Natural killer cell treated with Interleukin-12 subunit alpha and Interleukin-12 subunit beta and Interleukin-15 and Interleukin-18, amount 100 ng/mL, for 72 hours (primary cell): Measurements from ENCODE around the gene SSR1. TPM values are rescaled to one million over a fixed set of nuclear protein-coding genes. Genes with fewer than 3 reads are reported as not detected.
A peak's percentile ranks its signal among the peaks of the same experiment; 100 is the strongest.

Source experiments
- ATAC-seq, 2 donors: fragments of 150-1000 bp; cut with Tn5 transposase in 1 of 2; sonication (Bioruptor Pico), chemical (Tn5 transposase) in 1 of 2; 2 replicates each; pipeline ENCODE4 v1.10.0; 2021
- DNase-seq: peaks from one replicate; pipeline ENCODE4 v3.0.0; 2022; ENCODE audit warnings: low spot score
- H3K27ac Mint-ChIP-seq, 2 donors: 1 replicate in 1 of 2; 2 replicates in 1 of 2; pipeline ENCODE4 v1.8.0; 2022; ENCODE audit warnings: mixed read lengths in 2 of 2, mild to moderate bottlenecking in 1 of 2, moderate library complexity in 1 of 2
- H3K27me3 Mint-ChIP-seq, 2 donors: 1 replicate in 1 of 2; 2 replicates in 1 of 2; pipeline ENCODE4 v1.8.0; 2022; ENCODE audit warnings: mixed read lengths in 2 of 2
- H3K36me3 Mint-ChIP-seq: one replicate; pipeline ENCODE4 v1.8.0; 2022; ENCODE audit warnings: mixed read lengths
- H3K4me1 Mint-ChIP-seq, 2 donors: 1 replicate in 1 of 2; 2 replicates in 1 of 2; pipeline ENCODE4 v1.8.0; 2022; ENCODE audit warnings: low read depth in 2 of 2, mixed read lengths in 2 of 2, mild to moderate bottlenecking in 1 of 2
- H3K4me3 Mint-ChIP-seq: one replicate; pipeline ENCODE4 v1.8.0; 2022; ENCODE audit warnings: mixed read lengths
- H3K9me3 Mint-ChIP-seq: 2 replicates; pipeline ENCODE4 v1.8.0; 2022; ENCODE audit warnings: mixed read lengths
- total RNA-seq, 2 donors: library from RNA; stranded (reverse); gene quantifications; one replicate each; pipeline ENCODE4 v1.2.3, GENCODE V29; 2022

SSR1 gene
- total RNA-seq, 2 donors from 2014 or later = 154 to 194 TPM

DNA sequence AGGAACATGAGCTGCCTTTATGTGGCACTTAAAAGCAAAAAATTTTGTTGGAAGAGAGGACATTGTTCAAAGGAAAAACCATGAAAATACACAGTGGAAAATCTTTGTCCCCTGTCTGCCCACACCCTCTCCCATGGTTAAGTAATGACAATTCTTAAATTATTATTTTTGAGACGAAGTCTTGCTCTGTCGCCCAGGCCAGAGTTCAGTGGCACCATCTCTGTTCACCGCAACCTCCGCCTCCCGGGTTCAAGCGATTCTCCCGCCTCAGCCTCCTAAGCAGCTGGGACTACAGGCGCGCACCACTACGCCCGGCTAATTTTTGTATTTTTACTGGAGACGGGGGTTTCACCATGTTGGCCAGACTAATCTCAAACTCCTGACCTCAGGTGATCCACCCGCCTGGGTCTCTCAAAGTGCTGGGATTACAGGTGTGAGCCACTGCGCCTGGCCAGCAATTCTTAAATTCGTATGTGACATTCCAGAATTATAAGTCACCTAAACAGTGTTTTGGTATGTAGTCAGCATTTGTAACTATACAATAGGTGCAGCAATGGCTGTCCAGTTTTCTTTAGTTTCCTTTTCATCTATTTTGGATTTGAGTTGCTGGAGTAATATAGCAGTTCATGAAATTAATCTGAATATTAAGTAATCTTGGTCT, 636 bp upstream of the SSR1 start:
- DNase-seq (no peak), ATAC-seq (no peak)
- Mint-ChIP-seq H3K27ac (peak overlapping the region; percentile 97 to 100), H3K4me1 (peaks cover 20 to 26% of the 10 kb centered on the region in 2 donors), H3K36me3 (peaks cover 18% of the 10 kb centered on the region), H3K4me3 (peak overlapping the region; percentile 92), H3K9me3 (peaks cover 5% of the 10 kb centered on the region), H3K27me3 (no peaks in the 10 kb centered on the region)

DNA sequence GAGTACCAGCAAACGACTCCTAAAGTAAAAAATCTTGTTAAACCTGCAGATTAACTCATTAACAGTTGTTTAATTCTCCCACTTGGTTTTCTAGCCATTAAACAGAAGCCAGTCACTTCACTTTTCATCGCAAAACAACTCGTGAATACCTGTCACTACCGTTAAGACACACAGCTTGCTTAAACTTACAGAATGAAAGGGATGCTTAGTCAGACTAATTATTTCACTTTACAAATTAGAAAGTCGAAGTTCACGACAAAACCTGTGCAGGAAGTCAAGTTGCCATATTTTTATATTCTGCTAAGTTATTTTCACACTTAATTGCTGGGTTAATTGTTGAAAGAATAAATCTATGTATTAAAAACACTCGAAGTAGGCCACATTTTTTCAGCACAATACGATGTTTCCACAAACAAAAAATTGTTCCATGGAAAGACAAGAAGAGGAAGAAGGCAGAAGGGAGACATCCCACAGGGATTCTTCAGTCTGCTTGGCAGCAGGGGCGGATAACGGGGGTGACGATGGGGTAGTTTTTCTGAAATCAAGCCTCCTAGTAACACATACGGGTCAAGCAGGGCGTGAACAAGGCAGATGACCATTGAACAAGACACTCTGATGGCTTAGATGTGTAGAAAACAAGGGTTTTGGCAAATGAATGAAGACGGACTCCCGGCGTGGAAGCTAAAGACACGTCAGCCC, 933 bp downstream of the SSR1 start:
- ATAC-seq = no peak
- Mint-ChIP-seq H3K27ac (peak overlapping the region; percentile 97 to 100), H3K4me1 (peaks cover 31 to 35% of the 10 kb centered on the region in 2 donors), H3K27me3 (no peaks in the 10 kb centered on the region), H3K36me3 (peaks cover 30% of the 10 kb centered on the region), H3K9me3 (peaks cover 5% of the 10 kb centered on the region), H3K4me3 (peak overlapping the region; percentile 92)
- DNase-seq = no peak

- peaks cover 5% of the 10 kb centered on the region for H3K9me3 Mint-ChIP-seq
- peaks cover 31 to 35% of the 10 kb centered on the region in 2 donors for H3K4me1 Mint-ChIP-seq
- peak overlapping the region; percentile 84 for H3K4me3 Mint-ChIP-seq
- H3K36me3 Mint-ChIP-seq = peaks cover 30% of the 10 kb centered on the region
- DNase-seq (no peak), ATAC-seq (no peak)
- no peaks in the 10 kb centered on the region for H3K27me3 Mint-ChIP-seq
- H3K27ac Mint-ChIP-seq = peak overlapping the region in 1 of 2 donors; percentile 54
These were observed 1.8 kb downstream of the SSR1 start for GRCh38 chr6:7311176-7311575.

DNA sequence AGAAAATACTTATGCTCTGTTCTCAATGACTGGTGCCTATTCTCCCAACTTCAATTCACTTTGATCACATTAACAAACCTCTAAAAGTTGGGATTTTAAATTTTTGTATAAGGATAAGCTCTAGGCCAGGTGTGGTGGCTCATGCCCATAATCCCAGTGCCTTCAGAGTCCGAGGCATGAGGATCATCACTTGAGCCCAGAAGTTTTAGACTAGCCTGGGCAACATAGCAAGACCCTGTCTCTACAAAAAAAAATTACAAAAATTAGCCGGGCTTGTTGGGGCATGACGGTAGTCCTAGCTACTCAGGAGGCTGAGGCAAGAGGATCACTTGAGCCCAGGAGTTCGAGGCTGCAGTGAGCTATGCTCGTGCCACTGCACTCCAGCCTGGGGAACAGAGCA, 3.9 kb downstream of the SSR1 start:
- peaks cover 42% of the 10 kb centered on the region for H3K36me3 Mint-ChIP-seq

DNA sequence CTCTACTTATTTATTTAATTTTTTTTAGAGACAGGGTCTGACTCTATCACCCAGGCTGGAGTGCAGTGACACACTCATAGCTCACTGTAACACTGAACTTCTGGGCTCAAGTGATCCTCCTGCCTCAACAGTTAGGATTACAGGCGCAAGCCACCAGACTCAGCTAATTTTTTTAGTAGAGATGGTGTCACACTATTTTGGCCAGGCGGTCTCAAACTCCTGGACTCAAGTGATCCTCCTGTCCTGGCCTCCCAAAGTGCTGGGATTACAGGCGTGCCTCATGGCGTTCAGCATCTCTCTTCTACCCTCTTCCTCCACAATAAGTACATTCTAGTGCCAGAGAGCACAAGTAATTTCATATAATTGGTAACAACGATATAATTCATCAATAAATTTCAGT, 5.5 kb downstream of the SSR1 start:
- ATAC-seq = no peak
- H3K27me3 Mint-ChIP-seq = no peaks in the 10 kb centered on the region
- H3K36me3 Mint-ChIP-seq = peaks cover 42% of the 10 kb centered on the region
- DNase-seq = no peak
- H3K4me1 Mint-ChIP-seq = peaks cover 38 to 42% of the 10 kb centered on the region in 2 donors
- no peak overlapping the region for H3K4me3 Mint-ChIP-seq
- peak overlapping the region; percentile 23 to 72 for H3K27ac Mint-ChIP-seq
- peaks cover 5% of the 10 kb centered on the region for H3K9me3 Mint-ChIP-seq

More for the DNA sequence above, 3.9 kb downstream of the SSR1 start:
- no peak for DNase-seq
- no peak for ATAC-seq
- Mint-ChIP-seq H3K9me3 (peaks cover 5% of the 10 kb centered on the region), H3K4me1 (peaks cover 42 to 43% of the 10 kb centered on the region in 2 donors), H3K27ac (peak overlapping the region; percentile 23 to 72), H3K27me3 (no peaks in the 10 kb centered on the region), H3K4me3 (peak overlapping the region; percentile 41)

DNA sequence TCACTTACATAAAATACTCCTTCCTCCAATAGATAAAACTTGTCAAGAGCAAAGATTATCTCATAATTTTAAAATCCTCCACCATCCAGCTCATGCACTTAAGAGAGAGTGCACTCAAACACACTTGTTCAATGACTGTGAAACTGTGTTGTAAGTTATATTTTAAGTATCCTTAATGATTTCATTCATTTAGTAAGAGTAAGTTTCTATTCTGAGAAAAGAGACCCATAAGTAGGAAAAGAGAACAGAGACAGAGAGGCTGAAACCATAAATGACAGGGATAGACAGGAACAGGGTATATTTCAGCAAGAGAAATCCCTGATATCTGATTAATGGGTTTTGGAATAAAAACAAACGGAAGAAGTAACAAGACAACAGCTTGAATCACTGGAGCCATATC, 8.2 kb downstream of the SSR1 start:
- peak overlapping the region in 1 of 2 donors; percentile 44 for H3K27ac Mint-ChIP-seq
- DNase-seq (no peak), ATAC-seq (no peak)
- H3K4me3 Mint-ChIP-seq = peak overlapping the region; percentile 7
- peaks cover 4% of the 10 kb centered on the region for H3K9me3 Mint-ChIP-seq
- H3K4me1 Mint-ChIP-seq = peaks cover 40 to 41% of the 10 kb centered on the region in 2 donors
- H3K27me3 Mint-ChIP-seq = no peaks in the 10 kb centered on the region
- H3K36me3 Mint-ChIP-seq = peaks cover 53% of the 10 kb centered on the region

DNA sequence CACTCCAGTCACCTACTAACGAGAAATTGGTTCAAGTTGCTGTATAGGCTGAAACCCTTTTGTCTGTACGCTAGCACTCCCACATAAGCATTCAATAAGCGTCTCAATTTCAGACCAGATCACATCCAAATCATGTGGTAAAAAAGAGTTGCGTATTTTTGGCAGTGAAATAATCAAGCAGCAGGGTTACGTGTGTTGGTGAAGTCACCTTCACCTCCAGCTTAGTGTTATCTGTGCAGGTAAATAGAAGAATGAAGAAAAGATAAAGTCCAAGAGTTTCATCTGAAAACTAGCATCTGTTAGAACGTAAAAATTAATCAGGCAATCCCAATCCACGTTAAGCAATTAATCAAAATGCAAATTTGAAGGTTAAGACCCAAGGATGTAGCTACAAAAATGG, 11.3 kb downstream of the SSR1 start:
- Mint-ChIP-seq H3K36me3 (peaks cover 38% of the 10 kb centered on the region), H3K9me3 (no peaks in the 10 kb centered on the region), H3K27ac (no peak overlapping the region), H3K4me3 (no peak overlapping the region), H3K27me3 (no peaks in the 10 kb centered on the region), H3K4me1 (peaks cover 24 to 25% of the 10 kb centered on the region in 2 donors)
- DNase-seq = no peak
- no peak for ATAC-seq

DNA sequence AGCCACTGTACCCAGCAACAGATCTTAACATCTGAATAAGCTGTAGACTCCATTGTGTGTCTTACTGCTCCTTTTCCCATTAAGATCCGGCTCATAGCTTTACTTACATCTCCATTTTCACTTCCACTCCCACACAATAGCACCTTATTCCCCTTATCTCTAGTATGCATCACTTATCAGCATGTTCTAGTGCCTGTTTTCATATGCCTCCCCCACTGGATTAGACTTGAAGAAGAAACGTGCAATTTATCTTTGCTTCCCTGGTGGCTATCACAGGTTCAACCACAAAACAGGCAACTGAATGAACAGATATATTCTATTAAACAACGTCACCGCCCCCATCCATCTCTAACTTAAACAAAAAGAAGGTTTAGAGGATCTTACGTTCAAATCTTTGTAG, 12.1 kb downstream of the SSR1 start:
- Mint-ChIP-seq H3K4me3 (no peak overlapping the region), H3K4me1 (peaks cover 25 to 27% of the 10 kb centered on the region in 2 donors), H3K36me3 (peaks cover 38% of the 10 kb centered on the region), H3K9me3 (no peaks in the 10 kb centered on the region), H3K27me3 (no peaks in the 10 kb centered on the region), H3K27ac (no peak overlapping the region)
- no peak for ATAC-seq
- no peak for DNase-seq

DNA sequence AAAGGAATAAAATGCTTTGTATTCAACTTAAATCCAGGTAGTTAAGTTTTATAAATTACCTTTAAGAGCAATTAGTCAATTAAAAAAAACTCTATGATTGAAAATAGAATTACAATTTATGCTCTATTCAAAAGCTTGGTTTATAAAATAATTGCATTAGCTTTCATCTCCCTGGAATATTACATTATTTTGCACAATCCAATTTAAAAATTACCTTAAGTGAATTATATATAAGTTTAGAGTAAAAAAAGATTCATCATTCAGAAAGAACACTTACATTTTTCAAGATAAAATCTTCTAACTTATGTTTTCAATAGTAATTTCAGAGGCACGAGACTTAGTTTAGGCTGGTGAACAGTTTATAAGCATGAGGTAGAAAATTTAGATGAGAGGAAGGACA, 14.9 kb downstream of the SSR1 start:
- ATAC-seq = no peak
- Mint-ChIP-seq H3K4me3 (no peak overlapping the region), H3K36me3 (peaks cover 26% of the 10 kb centered on the region), H3K4me1 (peaks cover 12 to 13% of the 10 kb centered on the region in 2 donors), H3K9me3 (no peaks in the 10 kb centered on the region), H3K27me3 (no peaks in the 10 kb centered on the region), H3K27ac (no peak overlapping the region)
- no peak for DNase-seq

DNA sequence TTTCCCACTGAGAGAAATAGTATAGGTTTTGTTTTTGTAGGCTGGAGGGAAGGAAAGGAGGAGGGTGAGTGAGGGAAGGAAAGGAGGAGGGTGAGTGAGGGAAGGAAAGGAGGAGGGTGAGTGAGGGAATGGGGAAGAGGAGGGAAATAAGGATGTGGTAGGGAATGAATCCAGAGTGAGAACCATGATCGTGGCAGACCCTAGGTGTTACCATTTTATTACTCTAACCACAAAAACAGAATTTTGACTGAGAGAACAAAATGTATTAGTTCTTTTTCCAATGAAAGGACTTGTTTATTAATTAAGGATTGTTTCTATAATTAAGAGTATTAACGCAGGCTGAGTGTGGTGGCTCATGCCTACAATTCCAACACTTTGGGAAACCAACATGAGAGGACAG, 16.4 kb downstream of the SSR1 start:
- Mint-ChIP-seq H3K4me1 (peaks cover 10 to 13% of the 10 kb centered on the region in 2 donors), H3K27ac (no peak overlapping the region), H3K9me3 (no peaks in the 10 kb centered on the region), H3K4me3 (no peak overlapping the region), H3K36me3 (peaks cover 31% of the 10 kb centered on the region), H3K27me3 (no peaks in the 10 kb centered on the region)
- DNase-seq (no peak), ATAC-seq (no peak)

DNA sequence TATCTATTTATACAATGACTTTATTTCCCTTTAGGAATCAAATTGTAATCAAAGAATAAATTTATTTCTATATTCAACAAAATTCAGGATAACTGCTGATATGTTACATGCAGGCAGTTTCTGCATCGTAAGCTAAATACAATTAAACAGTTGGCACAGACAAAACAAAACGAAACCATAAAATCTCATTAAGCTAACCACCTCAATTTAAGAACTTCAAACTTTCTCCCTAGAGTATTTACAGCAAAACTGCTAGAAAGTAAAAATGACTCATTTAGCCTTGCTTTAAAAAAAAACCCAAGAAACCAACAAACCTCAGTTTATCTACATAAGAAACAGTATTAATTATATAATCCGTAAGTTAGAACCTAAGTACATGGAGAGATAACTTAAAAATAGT, 17.1 kb downstream of the SSR1 start:
- ATAC-seq (no peak), DNase-seq (no peak)
- H3K27me3 Mint-ChIP-seq = no peaks in the 10 kb centered on the region
- H3K4me3 Mint-ChIP-seq = no peak overlapping the region
- peaks cover 25% of the 10 kb centered on the region for H3K36me3 Mint-ChIP-seq
- H3K9me3 Mint-ChIP-seq = no peaks in the 10 kb centered on the region
- H3K27ac Mint-ChIP-seq = no peak overlapping the region
- H3K4me1 Mint-ChIP-seq = peaks cover 4 to 8% of the 10 kb centered on the region in 2 donors

GRCh38 chr6:7292596-7293255, 20.3 kb downstream of the SSR1 start:
- H3K4me3 Mint-ChIP-seq = no peak overlapping the region
- H3K36me3 Mint-ChIP-seq = peaks cover 25% of the 10 kb centered on the region
- ATAC-seq = no peak

DNA sequence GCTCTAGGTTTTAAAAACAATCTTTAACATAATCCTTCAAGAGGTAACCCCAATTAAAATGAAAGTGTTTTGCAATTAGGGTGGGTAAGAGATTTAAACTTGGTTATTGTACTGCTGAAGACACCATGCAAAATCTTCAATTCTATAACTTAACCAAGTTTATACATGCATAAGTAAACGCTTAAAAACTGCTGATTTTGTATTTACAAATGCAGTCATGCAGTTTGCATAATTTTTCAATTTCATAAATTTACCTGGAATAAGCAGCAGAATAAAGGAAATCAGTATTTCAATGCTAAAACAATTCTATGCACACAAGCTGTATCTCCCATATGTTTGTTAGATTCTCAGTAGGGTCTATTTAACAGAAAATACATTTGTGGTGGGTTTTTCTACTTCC, 22.9 kb downstream of the SSR1 start:
- no peak overlapping the region for H3K4me3 Mint-ChIP-seq
- H3K27ac Mint-ChIP-seq = peak overlapping the region in 1 of 2 donors; percentile 21
- no peaks in the 10 kb centered on the region for H3K27me3 Mint-ChIP-seq
- peaks cover 0 to 2% of the 10 kb centered on the region in 2 donors for H3K4me1 Mint-ChIP-seq
- peaks cover 35% of the 10 kb centered on the region for H3K36me3 Mint-ChIP-seq
- ATAC-seq (no peak), DNase-seq (no peak)
- H3K9me3 Mint-ChIP-seq = no peaks in the 10 kb centered on the region

More at GRCh38 chr6:7292596-7293255, 20.3 kb downstream of the SSR1 start:
- DNase-seq = no peak
- Mint-ChIP-seq H3K4me1 (peaks cover 0 to 3% of the 10 kb centered on the region in 2 donors), H3K27ac (peak overlapping the region in 1 of 2 donors; percentile 1), H3K27me3 (no peaks in the 10 kb centered on the region), H3K9me3 (no peaks in the 10 kb centered on the region)

DNA sequence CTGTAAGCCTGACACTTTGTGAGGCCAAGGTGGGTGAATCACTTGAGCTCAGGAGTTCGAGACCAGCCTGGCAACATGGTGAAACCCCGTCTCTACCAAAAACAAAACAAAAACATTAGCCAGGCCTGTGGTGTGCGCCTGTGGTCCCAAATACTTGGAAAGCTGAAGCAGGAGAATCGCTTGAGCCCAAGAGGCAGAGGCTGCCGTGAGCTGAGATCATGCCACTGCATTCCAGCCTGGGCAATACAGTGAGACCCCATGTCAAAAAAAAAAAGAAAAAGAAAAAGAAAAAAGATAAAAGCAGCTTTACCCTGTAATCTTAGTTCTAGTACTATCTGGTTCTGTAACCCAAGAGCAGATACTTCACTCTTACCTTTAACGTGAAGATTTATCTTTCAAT, 27.6 kb downstream of the SSR1 start:
- peaks cover 14 to 22% of the 10 kb centered on the region in 2 donors for H3K4me1 Mint-ChIP-seq
- no peaks in the 10 kb centered on the region for H3K27me3 Mint-ChIP-seq
- no peak overlapping the region for H3K4me3 Mint-ChIP-seq
- peaks cover 25% of the 10 kb centered on the region for H3K36me3 Mint-ChIP-seq
- ATAC-seq (no peak), DNase-seq (no peak)
- no peaks in the 10 kb centered on the region for H3K9me3 Mint-ChIP-seq
- H3K27ac Mint-ChIP-seq = no peak overlapping the region
